Spleen (tissue), 11 donors: ENCODE measurements around the gene SAA1. TPM values are rescaled to one million over a fixed set of nuclear protein-coding genes. Genes with fewer than 3 reads are reported as not detected.

Experiments used
- DNase-seq: peaks from one replicate; pipeline ENCODE4 v3.0.0-alpha.2; 2020
- H3K27ac ChIP-seq, 8 donors: fragments of 200-600 bp; sonication (generic) in 7 of 8; 1 replicate in 4 of 8; 2 replicates in 4 of 8; pipeline versions ENCODE4 v1.5.0 to v1.8.0; 2016 to 2021; ENCODE audit warnings: inconsistent platforms in 4 of 8, mild to moderate bottlenecking in 4 of 8, moderate library complexity in 1 of 8
- H3K27me3 ChIP-seq, 7 donors: fragments of 200-600 bp; sonication (generic) in 6 of 7; replicated peaks in 1 of 7; 1 replicate in 4 of 7; 2 replicates in 3 of 7; pipeline versions ENCODE4 v1.5.0 to v1.8.0; 2016 to 2021; ENCODE audit warnings: inconsistent platforms in 3 of 7, mild to moderate bottlenecking in 1 of 7
- H3K36me3 ChIP-seq, 6 donors: fragments of 200-600 bp; sonication (generic) in 5 of 6; 1 replicate in 4 of 6; 2 replicates in 2 of 6; pipeline versions ENCODE4 v1.5.0 to v1.8.0; 2016 to 2021; ENCODE audit warnings: inconsistent platforms in 2 of 6
- H3K4me1 ChIP-seq, 6 donors: fragments of 200-600 bp; sonication (generic) in 5 of 6; 1 replicate in 3 of 6; 2 replicates in 3 of 6; pipeline versions ENCODE4 v1.5.0 to v1.8.0; 2016 to 2021; ENCODE audit warnings: inconsistent platforms in 3 of 6
- H3K4me3 ChIP-seq, 8 donors: fragments of 200-600 bp; sonication (generic) in 7 of 8; 1 replicate in 4 of 8; 2 replicates in 4 of 8; pipeline versions ENCODE4 v1.5.0 to v1.8.0; 2016 to 2021; ENCODE audit warnings: inconsistent platforms in 4 of 8, mild to moderate bottlenecking in 4 of 8, moderate library complexity in 2 of 8
- H3K9me3 ChIP-seq, 8 donors: fragments of 200-600 bp; sonication (generic) in 7 of 8; 1 replicate in 4 of 8; 2 replicates in 4 of 8; pipeline versions ENCODE4 v1.5.0 to v1.8.0; 2016 to 2021; ENCODE audit warnings: inconsistent platforms in 4 of 8
- POLR2A ChIP-seq, 3 donors: fragments of 450-650 bp; IDR thresholded peaks; one replicate each; pipeline ENCODE4 v1.5.1; 2017; ENCODE audit warnings: antibody characterized with exemption in 3 of 3, mild to moderate bottlenecking in 1 of 3
- POLR2AphosphoS5 ChIP-seq, 3 donors: sonication (generic); formaldehyde crosslinking; IDR thresholded peaks; one replicate each; pipeline ENCODE4 v1.5.1; 2017; ENCODE audit warnings: antibody characterized with exemption in 3 of 3
- WGBS, 5 donors: extraction: QIAGEN DNeasy Blood & Tissue Kit in 3 of 5; methylation state at CpG; one replicate each; pipeline versions ENCODE4 v1.1.5 to v1.1.7; 2013 to 2018; 5-methylcytosine and 5-hydroxymethylcytosine counted together
- intact Hi-C: fragments of 100-400 bp; cut with DNase I; formaldehyde crosslinking; loops from one replicate; pipeline ENCODE4 v1.15.0; 2023; ENCODE audit warnings: low total_unique reads
- polyA plus RNA-seq, 3 donors: library from polyadenylated mRNA; stranded (reverse); fragments of 200-250 nt; gene quantifications; one replicate each; pipeline ENCODE4 v1.2.1, GENCODE V29; 2013
- total RNA-seq, 7 donors: library from RNA; depleted of rRNA in 3 of 7; stranded (reverse); fragments of >200 nt in 3 of 7; fragmentation: NEBNext Ultra II Directional in 4 of 7; extraction: Animal tissue kit (Norgen Biotek cat#: 25700) in 4 of 7; gene quantifications; one replicate each; pipeline versions ENCODE4 v1.1.0 to v1.2.1, GENCODE V29; 2016 to 2021
- TF ChIP-seq, protein P1 (sequence below), 11 experiments: fragments of 200-600 bp in 7 of 11; fragments of 450-650 bp in 4 of 11; sonication (generic) in 4 of 11; IDR thresholded peaks in 8 of 11; conservative IDR thresholded peaks in 3 of 11; 1 replicate in 7 of 11; 2 replicates in 4 of 11; pipeline versions ENCODE4 v1.4.0 to v1.8.0; 2016 to 2021; ENCODE audit warnings: antibody characterized with exemption in 11 of 11, inconsistent platforms in 4 of 11, mild to moderate bottlenecking in 1 of 11
- donor health status: healthy with polysubstance abuse.
- donor health status: DM: no; HTN: no; CAD: no; lungs with moderate emphysema.
- donor health status: DM: no; HTN: no; CAD: no.
- donor health status: Bipolar disorder and iron deficiency.
- donor health status: healthy.
- donor health status: DM: no; HTN: no; CAD: no.
- donor health status: DM: yes; HTN: yes; CAD: no.

Gene SAA1
- total and polyA plus RNA-seq, 10 donors: 1.0 to 84.3 (median 4.2) TPM; not detected in 2

DNA sequence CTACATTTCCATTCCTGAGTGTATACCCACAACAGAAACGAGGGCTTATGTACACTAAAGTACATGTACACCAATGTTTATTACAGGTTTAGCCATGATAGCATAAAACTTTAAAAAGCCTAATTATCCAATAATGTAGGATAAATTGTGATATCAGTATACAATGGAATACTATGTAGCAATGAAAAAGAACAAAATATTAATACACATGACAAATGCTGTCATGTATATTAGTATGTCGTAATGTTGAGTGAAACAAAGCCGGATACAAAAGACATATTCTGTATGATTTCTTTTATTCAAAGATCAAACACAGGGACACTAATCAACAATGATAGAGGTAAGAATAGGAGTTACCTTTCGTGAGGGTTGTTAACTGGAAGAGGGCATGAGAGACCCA is 32.2 kb upstream of the SAA1 start:
- no peak overlapping the region for H3K4me3 ChIP-seq
- DNase-seq: no peak
- no peaks in the 10 kb centered on the region for H3K9me3 ChIP-seq
- intact Hi-C loops: no loop called here
- H3K27ac ChIP-seq: no peak overlapping the region
- TF ChIP-seq POLR2A (IDR thresholded peaks at IDR 0.05) (no peak), POLR2AphosphoS5 (IDR thresholded peaks at IDR 0.05) (no peak)
- TF ChIP-seq, protein P1, sequence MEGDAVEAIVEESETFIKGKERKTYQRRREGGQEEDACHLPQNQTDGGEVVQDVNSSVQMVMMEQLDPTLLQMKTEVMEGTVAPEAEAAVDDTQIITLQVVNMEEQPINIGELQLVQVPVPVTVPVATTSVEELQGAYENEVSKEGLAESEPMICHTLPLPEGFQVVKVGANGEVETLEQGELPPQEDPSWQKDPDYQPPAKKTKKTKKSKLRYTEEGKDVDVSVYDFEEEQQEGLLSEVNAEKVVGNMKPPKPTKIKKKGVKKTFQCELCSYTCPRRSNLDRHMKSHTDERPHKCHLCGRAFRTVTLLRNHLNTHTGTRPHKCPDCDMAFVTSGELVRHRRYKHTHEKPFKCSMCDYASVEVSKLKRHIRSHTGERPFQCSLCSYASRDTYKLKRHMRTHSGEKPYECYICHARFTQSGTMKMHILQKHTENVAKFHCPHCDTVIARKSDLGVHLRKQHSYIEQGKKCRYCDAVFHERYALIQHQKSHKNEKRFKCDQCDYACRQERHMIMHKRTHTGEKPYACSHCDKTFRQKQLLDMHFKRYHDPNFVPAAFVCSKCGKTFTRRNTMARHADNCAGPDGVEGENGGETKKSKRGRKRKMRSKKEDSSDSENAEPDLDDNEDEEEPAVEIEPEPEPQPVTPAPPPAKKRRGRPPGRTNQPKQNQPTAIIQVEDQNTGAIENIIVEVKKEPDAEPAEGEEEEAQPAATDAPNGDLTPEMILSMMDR (IDR thresholded peaks at IDR 0.05 in 8 of 11, conservative IDR thresholded peaks at IDR 0.05 in 3 of 11): no peak
- no peaks in the 10 kb centered on the region for H3K36me3 ChIP-seq
- H3K27me3 ChIP-seq: peaks cover 0 to 6% (median 0%) of the 10 kb centered on the region in 7 donors
- 87 to 94% (median 88%) methylated on average over 4 of the region's 4 CpGs for whole genome bisulfite sequencing, 5 donors
- H3K4me1 ChIP-seq: peaks cover 0 to 4% (median 0%) of the 10 kb centered on the region in 6 donors

GRCh38 chr11:18235394-18236334 is 30.4 kb upstream of the SAA1 start:
- Histone ChIP-seq H3K4me1 (no peaks in the 10 kb centered on the region), H3K9me3 (no peaks in the 10 kb centered on the region), H3K4me3 (no peak overlapping the region), H3K27ac (no peak overlapping the region), H3K36me3 (no peaks in the 10 kb centered on the region), H3K27me3 (peaks cover 0 to 13% (median 0%) of the 10 kb centered on the region in 7 donors)
- intact Hi-C loops: no loop called here
- WGBS, 5 donors: 62 to 72% (median 63%) methylated on average over 8 of the region's 8 CpGs
- no peak for DNase-seq
- TF ChIP-seq POLR2AphosphoS5 (IDR thresholded peaks at IDR 0.05) (no peak), POLR2A (IDR thresholded peaks at IDR 0.05) (no peak)
- TF ChIP-seq, protein P1 (IDR thresholded peaks at IDR 0.05 in 8 of 11, conservative IDR thresholded peaks at IDR 0.05 in 3 of 11): no peak

DNA sequence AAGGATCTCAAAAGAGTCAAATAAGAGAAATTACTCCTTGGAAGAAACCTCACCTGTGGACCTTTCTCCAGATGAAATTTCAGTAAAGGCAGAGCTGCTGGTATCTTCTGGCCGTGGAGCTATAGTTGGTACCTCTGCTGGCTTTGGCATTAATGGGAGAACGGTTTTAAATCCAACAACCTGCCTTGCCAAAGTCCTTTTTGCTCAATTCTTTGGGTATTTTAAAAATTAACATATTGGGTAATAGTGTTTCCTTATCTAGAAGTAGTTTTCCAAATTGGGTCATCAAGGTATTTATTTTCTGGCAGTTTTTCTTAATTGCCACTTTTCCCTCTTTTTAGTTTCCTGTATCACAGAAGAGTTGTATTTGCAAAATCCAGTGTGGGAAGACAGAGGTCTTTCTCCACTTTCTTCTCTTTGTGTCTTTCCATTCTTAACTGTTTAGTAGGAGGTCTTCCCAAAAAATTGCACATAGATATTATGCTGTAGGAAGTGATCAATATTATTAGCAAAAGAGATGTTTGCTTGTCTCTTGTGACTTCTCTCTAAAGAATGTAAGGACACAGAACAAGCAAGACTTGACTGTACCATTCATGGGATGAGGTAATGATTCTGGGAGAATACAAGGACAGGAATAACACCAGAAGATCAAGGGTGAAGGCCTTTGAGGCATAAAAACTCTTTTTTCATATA is 29.3 kb upstream of the SAA1 start, which contains the start of gene SAA4:
Gene SAA4 (minus strand): TSS at position 139 of the 693 bp plus-strand sequence. CDS start 876 bp downstream, outside the sequence.
- TF ChIP-seq, protein P1 (IDR thresholded peaks at IDR 0.05 in 8 of 11, conservative IDR thresholded peaks at IDR 0.05 in 3 of 11): no peak
- TF ChIP-seq POLR2A (IDR thresholded peaks at IDR 0.05) (no peak), POLR2AphosphoS5 (IDR thresholded peaks at IDR 0.05) (no peak)
- no peak within 1 kb of the TSS for H3K27ac ChIP-seq
- H3K4me1 ChIP-seq: no peaks in the 10 kb centered on the region
- peaks cover 0 to 13% (median 0%) of the 10 kb centered on the region in 7 donors for H3K27me3 ChIP-seq
- H3K4me3 ChIP-seq: no peak within 1 kb of the TSS
- H3K9me3 ChIP-seq: no peaks in the 10 kb centered on the region
- DNase-seq: no peak
- intact Hi-C loops: no loop called here
- H3K36me3 ChIP-seq: no peaks in the 10 kb centered on the region
- WGBS, 5 donors: 75 to 85% (median 79%) methylated on average over 2 of the region's 2 CpGs
